Neural crest cell (in vitro differentiated cells): ENCODE results near the gene SCN4B. TPM values are rescaled to one million over a fixed set of nuclear protein-coding genes. Genes with fewer than 3 reads are reported as not detected.
"Not testable (repeated sequence)": the region's sequence is repeated elsewhere in the genome, so short reads cannot be mapped to it uniquely, and the experiment has no call there.

Experiments
- DNase-seq: peaks from one replicate; pipeline ENCODE4 v3.0.0; 2021; ENCODE audit warnings: low read depth, mixed read lengths, low spot score
- H3K27ac Mint-ChIP-seq: one replicate; pipeline ENCODE4 v1.8.0; 2021; ENCODE audit warnings: mild to moderate bottlenecking, mixed read lengths; ENCODE audit not compliant: unreplicated experiment
- H3K27me3 Mint-ChIP-seq: 2 replicates; pipeline ENCODE4 v1.8.0; 2021; ENCODE audit warnings: low read depth, mild to moderate bottlenecking, mixed read lengths
- H3K36me3 Mint-ChIP-seq: 2 replicates; pipeline ENCODE4 v1.8.0; 2021; ENCODE audit warnings: low read depth, mild to moderate bottlenecking, mixed read lengths
- H3K4me1 Mint-ChIP-seq: 2 replicates; pipeline ENCODE4 v1.8.0; 2021; ENCODE audit warnings: mixed read lengths
- H3K4me3 Mint-ChIP-seq: one replicate; pipeline ENCODE4 v1.8.0; 2021; ENCODE audit warnings: mild to moderate bottlenecking, mixed read lengths
- H3K9me3 Mint-ChIP-seq: 2 replicates; pipeline ENCODE4 v1.8.0; 2021; ENCODE audit warnings: mixed read lengths
- CTCF ChIP-seq: fragments of 200-600 bp; sonication (generic); conservative IDR thresholded peaks from 2 replicates; pipeline ENCODE4 v1.5.0; 2021; ENCODE audit warnings: antibody characterized with exemption, mild to moderate bottlenecking
- total RNA-seq: library from RNA; stranded (reverse); gene quantifications from 2 replicates; pipeline ENCODE4 v1.2.1, GENCODE V29; 2021

SCN4B gene
- total RNA-seq, 1 donor from 2014 or later = 2.0 TPM

DNA sequence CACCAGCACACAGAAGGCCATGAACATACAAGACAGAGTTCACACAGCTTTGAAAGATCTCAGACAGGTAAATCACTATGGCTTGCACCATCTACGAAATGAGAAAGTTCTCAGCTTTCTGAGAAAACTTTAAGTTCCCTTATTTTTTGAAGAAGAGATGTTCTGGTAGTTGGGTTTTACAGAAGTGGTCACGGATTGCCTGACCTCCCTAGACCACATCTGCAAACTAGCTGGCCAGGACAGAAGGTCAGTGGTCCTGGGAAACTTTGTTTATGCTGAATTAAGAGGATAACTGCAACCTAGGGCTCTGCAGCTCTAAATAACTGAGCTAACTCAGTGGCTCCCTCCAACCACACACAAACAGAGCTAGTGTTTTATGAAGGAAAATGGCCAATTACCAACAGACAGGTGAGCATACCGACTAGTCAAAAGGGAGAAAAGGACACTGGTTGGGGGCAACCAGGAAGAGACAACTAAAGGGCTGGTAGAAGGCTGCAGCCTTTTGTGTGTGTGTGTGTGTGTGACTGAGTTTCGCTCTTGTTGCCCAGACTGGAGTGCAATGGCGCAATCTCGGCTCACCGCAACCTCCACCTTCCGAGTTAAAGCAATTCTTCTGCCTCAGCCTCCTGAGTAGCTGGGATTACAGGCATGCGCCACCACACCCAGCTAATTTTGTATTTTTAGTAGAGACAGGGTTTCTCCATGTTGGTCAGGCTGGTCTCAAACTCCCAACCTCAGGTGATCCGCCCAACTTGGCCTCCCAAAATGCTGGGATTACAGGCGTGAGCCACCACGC, 32.4 kb upstream of the SCN4B start:
- no peak for DNase-seq
- Mint-ChIP-seq H3K4me3 (no peak overlapping the region), H3K36me3 (no peaks in the 10 kb centered on the region), H3K9me3 (no peaks in the 10 kb centered on the region), H3K27me3 (peaks cover 45% of the 10 kb centered on the region), H3K4me1 (peaks cover 8% of the 10 kb centered on the region), H3K27ac (no peak overlapping the region)
- TF ChIP-seq CTCF = no peak

DNA sequence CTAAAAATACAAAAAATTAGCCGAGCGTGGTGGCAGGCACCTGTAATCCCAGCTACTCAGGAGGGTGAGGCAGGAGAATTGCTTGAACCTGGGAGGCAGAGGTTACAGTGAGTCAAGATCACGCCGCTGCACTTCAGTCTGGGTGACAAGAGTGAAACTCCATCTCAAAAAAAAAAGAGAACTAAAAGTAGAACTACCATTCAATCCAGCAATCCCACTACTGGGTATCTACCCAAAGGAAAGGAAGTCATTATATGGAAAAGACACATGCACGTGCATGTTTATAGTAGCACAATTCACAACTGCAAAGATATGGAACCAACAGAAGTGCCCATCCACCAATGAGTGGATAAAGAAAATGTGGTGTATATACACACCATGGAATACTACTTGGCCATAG, 31.1 kb upstream of the SCN4B start:
- Mint-ChIP-seq H3K4me1 (peaks cover 12% of the 10 kb centered on the region), H3K27me3 (peaks cover 33% of the 10 kb centered on the region)
- not testable (repeated sequence) for H3K4me3 Mint-ChIP-seq, H3K36me3 Mint-ChIP-seq, DNase-seq, H3K27ac Mint-ChIP-seq, H3K9me3 Mint-ChIP-seq

DNA sequence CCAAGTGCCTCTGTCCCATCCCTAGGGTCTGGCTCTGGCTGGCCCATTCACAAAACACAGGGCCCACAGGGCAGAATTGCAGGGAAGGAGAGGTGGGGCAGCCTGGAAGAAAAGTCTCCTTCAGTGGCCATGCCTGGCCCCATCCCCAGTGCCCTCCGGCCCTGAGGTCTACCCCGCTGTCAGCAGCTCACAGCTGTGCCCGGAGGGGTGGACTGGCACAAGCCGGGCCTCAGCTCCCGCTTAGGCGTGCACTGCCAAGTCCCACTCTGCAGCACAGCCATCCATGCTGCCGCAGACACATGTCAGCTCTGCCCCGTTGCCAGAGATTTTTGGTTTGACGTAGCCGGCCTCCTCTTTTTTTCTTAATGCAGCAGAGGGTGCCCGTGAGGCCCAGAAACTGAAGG, 27.7 kb upstream of the SCN4B start:
- no peak overlapping the region for H3K4me3 Mint-ChIP-seq
- H3K36me3 Mint-ChIP-seq = no peaks in the 10 kb centered on the region
- peaks cover 25% of the 10 kb centered on the region for H3K4me1 Mint-ChIP-seq
- no peak overlapping the region for H3K27ac Mint-ChIP-seq
- no peaks in the 10 kb centered on the region for H3K9me3 Mint-ChIP-seq
- no peak for TF ChIP-seq CTCF
- DNase-seq = peak; percentile 37
- peaks cover 20% of the 10 kb centered on the region for H3K27me3 Mint-ChIP-seq

GRCh38 chr11:118176778-118177134, 24.1 kb upstream of the SCN4B start:
- Mint-ChIP-seq H3K4me3 (no peak overlapping the region), H3K27me3 (peaks cover 43% of the 10 kb centered on the region)
- DNase-seq = no peak

DNA sequence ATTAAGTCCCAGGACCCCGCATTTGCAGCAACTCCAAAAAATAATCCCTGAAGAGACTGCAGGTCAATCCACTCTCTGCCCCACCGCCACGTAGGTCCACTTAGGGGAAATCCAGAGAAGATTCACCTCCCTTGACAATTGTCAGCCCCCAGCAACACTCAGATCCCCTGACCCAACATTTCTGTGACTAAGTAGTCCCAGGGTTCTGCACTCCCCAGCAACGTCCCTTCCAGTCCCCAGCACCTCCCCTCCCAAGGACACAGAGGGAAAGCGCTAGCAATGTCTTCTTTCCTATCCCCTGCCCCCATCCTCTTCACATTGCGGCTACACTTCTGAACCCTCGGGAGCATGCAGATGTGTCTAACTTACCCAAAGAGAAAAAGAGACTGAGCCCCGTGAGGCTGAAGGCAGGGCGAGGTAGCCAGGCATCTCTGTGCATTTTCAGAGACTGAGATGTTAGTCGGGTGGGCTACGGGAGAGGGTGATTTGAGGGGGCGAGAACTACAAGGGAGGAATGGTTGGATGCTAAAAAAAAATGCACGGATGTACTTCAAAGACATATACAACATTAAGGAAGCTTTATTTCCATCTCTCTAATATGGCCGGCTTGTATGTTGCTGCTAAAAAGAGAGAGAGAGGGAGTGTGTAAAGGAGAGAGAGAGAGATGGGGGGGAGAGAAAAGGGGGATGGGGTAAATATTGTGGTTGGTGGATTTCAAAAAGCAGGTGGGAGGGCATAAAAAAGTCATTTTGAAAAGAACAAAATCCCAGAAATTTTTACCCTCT, 23.6 kb upstream of the SCN4B start, which contains the start of gene SCN2B:
SCN2B (minus strand) TSS at position 647 of the 785 bp plus-strand sequence; CDS start at position 439, 208 bp downstream.
- no peak for DNase-seq
- H3K27ac Mint-ChIP-seq = no peak within 1 kb of the TSS
- H3K27me3 Mint-ChIP-seq = peaks cover 48% of the 10 kb centered on the region

More at GRCh38 chr11:118176778-118177134, 24.1 kb upstream of the SCN4B start:
- H3K9me3 Mint-ChIP-seq = no peaks in the 10 kb centered on the region
- peaks cover 29% of the 10 kb centered on the region for H3K4me1 Mint-ChIP-seq
- H3K27ac Mint-ChIP-seq = no peak overlapping the region
- TF ChIP-seq CTCF = no peak
- H3K36me3 Mint-ChIP-seq = no peaks in the 10 kb centered on the region

More for the DNA sequence above, 23.6 kb upstream of the SCN4B start, which contains the start of gene SCN2B:
- peaks cover 29% of the 10 kb centered on the region for H3K4me1 Mint-ChIP-seq
- H3K9me3 Mint-ChIP-seq = no peaks in the 10 kb centered on the region
- H3K36me3 Mint-ChIP-seq = no peaks in the 10 kb centered on the region
- no peak for TF ChIP-seq CTCF
- H3K4me3 Mint-ChIP-seq = peak within 1 kb of the TSS; percentile 85
